NCI-H1105 treated with DMSO at 0.1 percent for 48 hours (cell line): ENCODE results near the gene MALAT1.
"Not testable (repeated sequence)": the region's sequence is repeated elsewhere in the genome, so short reads cannot be mapped to it uniquely, and the experiment has no call there.

Experiments
- DNase-seq: peaks from one replicate; lab custom pipeline; 2025; lab: John Stamatoyannopoulos, UW

The MALAT1 gene

DNA sequence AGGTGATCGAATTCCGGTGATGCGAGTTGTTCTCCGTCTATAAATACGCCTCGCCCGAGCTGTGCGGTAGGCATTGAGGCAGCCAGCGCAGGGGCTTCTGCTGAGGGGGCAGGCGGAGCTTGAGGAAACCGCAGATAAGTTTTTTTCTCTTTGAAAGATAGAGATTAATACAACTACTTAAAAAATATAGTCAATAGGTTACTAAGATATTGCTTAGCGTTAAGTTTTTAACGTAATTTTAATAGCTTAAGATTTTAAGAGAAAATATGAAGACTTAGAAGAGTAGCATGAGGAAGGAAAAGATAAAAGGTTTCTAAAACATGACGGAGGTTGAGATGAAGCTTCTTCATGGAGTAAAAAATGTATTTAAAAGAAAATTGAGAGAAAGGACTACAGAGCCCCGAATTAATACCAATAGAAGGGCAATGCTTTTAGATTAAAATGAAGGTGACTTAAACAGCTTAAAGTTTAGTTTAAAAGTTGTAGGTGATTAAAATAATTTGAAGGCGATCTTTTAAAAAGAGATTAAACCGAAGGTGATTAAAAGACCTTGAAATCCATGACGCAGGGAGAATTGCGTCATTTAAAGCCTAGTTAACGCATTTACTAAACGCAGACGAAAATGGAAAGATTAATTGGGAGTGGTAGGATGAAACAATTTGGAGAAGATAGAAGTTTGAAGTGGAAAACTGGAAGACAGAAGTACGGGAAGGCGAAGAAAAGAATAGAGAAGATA is at the start of gene MALAT1:
TSS of gene MALAT1 (plus strand) at position 69 of the 736 bp plus-strand sequence.
- DNase-seq, result peak; percentile 91

DNA sequence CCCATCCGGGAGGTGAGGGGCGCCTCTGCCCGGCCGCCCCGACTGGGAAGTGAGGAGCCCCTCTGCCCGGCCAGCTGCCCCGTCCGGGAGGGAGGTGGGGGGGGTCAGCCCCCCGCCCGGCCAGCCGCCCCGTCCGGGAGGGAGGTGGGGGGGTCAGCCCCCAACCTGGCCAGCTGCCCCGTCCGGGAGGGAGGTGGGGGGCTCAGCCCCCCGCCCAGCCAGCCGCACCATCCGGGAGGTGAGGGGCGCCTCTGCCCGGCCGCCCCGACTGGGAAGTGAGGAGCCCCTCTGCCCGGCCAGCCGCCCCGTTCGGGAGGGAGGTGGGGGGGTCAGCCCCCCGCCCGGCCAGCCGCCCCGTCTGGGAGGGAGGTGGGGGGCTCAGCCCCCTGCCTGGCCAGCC is 47.5 kb upstream of the MALAT1 start:
- DNase-seq, result not testable (repeated sequence)

DNA sequence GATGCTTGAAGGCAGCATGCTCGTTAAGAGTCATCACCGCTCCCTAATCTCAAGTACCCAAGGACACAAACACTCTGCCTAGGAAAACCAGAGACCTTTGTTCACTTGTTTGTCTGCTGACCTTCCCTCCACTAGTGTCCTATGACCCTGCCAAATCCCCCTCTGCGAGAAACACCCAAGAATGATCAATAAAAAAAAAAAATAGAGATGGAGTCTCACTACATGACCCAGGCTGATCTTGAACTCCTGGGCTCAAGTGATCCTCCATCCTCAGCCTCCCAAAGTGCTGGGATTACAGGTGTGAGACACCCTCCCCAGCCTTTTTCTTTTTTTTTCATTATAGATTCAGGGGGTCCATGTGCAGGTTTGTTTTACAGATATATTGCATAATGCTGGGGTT is 46.6 kb upstream of the MALAT1 start:
- DNase-seq, result not testable (repeated sequence)

DNA sequence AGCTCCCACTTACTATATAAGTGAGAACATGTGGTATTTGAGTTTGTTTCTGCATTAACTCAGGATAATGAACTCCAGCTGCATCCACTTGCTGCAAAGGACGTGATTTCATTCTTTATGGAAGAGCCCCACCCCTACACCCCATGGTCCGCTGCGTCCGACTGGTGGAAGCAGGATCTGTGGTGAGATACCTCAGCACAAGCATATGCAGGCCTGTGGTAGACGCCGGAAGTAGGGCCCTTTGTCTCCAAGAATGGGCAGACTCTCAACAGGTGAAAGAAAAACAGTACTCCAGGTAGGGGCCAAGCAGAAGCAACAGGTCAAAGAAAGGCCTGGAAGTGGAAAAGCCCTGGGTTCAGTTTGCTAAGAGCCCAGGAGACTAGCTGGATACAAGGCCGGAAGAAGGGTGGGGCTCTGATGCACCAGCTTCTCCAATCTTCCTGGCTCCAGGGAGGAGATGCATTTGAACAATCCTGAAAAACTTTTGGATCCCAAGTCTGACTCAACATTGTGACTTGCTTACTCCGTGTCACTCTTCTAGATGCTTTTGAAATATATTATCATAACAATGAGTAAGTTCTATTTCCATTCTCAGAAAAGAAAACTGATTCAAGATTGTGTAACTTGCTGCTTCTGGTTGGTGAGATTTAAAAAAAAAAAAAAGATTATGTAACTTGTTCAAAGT is 45.9 kb upstream of the MALAT1 start:
- DNase-seq, result no peak

DNA sequence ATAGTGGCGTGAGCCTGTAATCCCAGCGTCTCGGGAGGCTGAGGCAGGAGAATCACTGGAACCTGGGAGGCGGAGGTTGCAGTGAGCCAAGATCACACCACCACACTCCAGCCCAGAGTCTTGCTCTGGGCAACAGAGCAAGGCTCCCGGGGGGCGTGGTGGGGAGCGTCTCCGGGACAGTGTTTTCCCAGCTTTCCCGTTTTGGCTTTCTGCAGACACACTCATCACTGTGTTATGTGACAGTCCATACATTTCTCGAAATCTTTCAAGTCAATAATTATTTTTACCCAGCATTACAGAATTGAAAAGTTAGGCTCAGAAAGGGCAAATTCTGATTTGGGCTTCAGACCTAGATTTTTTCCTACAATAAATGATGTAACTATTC is 44.5 kb upstream of the MALAT1 start:
- no peak for DNase-seq

DNA sequence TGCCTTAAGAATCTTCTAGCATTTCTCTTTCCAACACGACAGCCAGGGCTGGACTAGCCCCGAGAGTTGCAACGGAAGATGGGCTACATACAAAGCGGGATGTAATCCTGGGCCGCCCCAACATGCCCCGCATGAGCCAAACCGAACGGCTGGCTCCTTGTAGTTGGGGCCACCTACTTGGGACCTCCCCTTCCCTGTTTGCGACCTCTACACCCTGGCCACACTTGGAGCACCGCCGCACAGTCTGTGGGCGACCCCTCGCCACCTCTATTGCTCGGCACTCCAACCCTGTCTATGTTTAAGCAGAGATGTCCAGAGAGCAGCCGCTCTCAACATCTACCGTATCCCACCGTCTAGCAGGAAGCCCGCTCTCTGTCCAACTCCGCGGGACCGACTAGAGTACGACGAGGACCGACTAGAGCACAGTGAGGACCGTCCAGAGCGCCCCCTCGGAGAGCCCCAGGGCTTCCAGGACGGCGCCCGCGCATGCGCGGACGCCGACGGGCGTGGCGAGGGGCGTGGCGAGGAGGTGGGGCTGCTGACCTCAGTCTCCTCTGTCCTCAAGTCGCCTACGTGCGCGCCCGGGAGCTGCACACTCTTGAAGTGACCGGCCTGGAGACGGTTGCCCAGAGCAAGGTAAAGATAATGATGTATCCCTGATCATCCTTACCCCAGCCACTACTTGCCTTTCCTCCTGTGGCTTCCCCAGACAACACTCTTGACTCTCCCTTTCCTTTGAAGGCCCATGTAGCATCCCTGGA is 44.0 kb upstream of the MALAT1 start:
- DNase-seq, result peak; percentile 85

DNA sequence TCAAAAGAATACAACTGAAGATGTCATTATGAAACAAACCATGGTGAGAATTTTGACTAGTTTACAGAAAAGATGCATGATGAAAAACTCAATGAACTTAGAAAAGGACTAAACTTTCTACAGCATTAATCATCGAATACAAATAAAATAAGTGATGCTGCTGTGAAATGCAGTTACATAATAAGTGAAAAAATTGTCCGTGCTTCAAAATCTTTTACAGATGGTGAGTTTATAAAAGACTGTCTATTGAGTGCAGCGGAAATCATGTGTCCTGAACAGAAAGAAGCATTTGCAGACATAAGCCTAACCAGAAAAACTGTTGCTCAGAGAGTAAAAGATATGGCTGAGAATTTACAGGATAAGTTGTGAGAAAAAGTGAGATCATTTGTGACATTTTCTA is 42.4 kb upstream of the MALAT1 start:
- DNase-seq, result no peak

DNA sequence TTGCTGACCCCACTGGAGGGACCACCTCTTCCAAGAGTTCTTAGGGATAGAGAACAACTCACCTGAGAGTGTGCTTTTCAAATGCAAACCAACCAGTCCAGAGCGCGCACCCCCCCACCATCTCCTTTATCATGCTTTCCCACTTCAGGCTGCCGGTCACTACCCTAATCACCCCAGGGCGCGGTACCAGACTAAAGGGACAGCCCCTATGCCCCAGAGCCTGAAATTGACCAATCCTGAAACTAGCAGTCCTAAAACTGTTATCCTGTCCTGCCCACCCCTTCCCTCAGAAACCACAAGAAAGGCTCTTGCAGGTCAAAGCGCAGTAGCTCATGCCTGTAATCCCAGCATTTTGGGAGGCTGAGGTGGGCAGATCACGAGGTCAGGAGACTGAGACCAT is 39.3 kb upstream of the MALAT1 start:
- DNase-seq, result no peak

DNA sequence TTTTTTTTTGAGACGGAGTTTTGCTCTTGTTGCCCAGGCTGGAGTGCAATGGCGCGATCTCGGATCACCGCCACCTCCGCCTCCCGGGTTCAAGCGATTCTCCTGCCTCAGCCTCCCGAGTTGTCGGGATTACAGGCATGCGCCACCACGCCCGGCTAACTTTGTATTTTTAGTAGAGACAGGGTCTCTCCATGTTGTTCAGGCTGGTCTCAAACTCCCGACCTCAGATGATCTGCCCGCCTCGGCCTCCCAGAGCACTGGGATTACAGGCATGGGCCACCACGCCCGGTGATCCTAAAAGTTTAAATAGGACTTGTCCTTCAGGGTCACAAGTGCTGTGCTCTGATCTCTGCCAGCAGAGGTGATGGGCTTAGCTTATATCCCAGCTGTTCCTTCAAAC is 33.4 kb upstream of the MALAT1 start:
- DNase-seq, result not testable (repeated sequence)

DNA sequence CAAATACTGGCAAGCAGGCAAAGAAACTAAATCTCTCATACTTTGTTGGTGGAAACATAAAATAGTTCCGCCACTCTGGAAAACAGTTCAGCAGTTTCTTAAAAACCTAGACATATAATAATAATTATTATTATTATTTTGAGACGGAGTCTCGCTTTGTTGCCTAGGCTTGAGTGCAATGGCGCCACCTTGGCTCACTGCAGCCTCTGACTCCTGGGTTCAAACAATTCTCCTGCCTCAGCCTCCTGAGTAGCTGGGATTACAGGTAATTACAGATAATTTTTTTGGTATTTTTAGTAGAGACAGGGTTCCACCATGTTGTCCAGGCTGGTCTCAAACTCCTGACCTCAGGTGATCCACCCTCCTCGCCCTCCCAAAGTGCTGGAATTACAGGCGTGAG is 31.5 kb upstream of the MALAT1 start:
- DNase-seq, result not testable (repeated sequence)

DNA sequence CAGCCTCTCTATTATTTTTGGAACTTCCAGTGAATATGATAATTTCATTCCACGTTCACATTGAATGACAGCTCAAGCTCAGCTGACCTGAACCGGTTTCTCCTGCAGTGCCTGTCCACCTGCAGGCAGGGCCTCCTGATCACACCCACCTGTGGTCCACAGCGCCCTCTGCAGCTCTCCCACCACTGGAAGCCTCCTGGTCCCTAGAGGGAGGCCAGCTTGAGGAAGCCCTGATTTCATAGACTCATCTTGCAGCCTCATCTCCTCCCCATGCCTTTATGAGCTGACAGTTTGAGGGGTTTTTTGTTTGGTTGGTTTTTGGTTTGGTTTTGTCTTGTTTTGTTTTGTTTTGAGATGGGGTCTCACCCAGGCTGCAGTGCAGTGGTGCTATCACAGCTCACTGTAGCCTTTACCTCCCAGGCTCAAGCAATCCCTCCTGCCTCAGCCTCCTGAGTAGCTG is 29.9 kb upstream of the MALAT1 start:
- peak; percentile 40 for DNase-seq

DNA sequence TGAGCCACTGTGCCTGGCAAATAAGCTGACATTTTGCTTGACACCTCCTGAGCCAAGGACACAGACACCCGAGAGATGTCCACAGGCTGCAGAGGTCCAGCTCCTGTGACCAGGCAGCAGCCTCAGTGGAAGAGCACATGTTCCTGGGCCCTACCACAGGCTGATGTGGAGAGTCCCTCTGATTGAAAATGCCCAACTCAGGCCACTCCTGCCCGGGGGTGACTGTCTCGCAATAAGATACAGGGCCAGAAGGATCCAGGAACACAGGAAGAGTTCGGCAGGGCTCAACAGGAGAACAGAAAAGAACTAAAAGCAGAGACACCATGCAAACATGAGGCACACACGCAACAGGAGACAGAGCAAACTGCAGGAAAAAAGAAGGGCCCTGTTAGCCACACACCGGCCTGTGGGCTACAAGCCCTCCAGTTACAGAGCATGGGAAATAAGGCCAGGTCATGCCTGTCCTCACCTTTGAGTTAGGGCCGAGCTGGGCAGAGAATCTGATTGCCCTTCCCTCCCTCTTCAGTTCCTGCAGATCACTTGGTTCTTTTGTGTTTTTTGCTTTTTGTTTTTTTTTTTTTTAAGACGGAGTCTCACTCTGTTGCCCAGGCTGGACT is 28.3 kb upstream of the MALAT1 start:
- no peak for DNase-seq

DNA sequence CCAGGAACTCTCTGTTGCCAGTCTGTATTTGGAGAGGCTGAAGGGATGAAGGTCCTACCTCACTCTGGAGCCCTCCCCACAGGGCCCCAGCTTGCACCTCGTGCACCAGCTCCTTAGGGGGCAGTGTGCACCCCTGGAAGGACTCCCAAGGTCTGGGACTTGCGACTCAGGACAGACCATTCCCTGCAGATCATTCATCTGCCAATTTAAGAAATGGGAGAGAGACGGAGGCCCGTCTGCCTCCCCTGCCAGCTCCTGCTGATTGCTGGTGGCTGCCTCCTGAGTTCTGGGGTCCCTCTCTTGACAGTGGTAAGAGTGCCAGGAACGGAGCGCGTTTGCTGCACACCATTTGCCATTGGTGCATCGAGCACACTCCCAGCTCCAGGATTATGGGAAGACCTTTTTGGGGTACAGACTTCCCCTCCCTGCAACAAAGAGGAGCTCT is 27.4 kb upstream of the MALAT1 start:
- DNase-seq, result no peak

DNA sequence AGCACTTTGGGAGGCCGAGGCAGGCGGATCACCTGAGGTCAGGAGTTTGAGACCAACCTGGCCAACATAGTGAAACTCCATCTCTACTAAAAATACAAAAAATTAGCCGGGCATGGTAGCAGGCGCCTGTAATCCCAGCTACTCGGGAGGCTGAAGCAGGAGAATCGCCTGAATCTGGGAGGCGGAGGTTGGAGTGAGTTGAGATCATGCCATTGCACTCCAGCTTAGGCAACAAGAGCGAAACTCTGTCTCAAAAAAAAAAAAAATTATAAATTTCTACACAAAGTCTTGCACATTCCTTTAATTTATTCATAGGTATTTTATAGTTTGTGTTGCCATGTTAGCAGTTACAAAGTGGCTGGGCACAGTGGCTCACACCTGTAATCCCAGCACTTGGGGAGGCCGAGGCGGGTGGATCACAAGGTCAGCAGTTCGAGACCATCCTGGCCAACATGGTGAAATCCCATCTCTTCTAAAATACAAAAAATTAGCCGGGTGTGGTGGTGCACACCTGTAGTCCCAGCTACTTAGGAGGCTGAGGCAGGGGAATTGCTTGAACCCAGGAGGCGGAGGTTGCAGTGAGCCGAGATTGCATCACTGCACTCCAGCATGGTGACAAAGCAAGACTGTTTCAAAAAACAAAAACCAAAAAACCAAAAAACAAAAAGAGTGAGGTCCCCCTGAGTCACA is 26.1 kb upstream of the MALAT1 start:
- not testable (repeated sequence) for DNase-seq

DNA sequence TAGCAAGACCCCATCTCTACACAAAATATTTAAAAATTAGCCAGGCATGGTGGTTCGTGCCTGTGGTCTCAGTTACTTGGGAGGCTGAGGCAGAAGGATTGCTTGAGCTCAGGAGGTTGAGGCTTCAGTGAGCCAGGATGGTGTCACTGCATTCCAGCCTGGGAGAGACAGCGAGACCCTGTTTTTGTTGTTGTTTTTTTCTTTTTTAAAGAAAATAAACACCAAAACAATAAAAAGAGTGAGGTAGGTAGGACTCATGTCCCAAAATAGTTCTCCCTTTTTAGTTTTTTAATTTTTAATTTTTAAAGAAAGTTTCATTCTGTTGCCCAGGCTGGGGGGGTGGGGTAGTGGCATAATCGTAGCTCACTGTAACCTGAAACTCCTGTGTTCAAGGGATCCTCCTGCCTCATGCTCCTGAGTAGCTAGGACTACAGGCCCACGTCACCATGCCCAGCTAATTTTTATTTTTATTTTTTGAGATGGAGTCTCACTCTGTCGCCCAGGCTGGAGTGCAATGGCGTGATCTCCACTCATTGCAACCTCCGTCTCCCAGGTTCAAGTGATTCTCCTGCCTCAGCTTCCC is 25.5 kb upstream of the MALAT1 start:
- no peak for DNase-seq

DNA sequence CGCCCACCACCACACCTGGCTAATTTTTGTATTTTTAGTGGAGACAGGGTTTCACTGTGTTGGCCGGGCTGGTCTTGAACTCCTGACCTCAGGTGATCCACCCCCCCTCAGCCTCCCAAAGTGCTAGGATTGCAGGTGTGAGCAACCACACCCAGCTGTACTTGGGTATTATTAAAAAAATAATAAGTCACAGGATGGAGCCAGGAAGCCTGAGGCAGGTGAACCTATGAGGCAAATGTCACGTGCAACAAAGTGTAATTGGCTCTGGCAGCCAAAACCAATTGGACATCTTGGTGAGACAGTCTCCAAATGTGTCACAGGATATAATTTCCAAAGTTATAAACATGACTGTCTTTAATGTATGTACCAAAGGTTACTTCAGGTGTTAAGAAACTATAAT is 24.0 kb upstream of the MALAT1 start:
- DNase-seq, result no peak

DNA sequence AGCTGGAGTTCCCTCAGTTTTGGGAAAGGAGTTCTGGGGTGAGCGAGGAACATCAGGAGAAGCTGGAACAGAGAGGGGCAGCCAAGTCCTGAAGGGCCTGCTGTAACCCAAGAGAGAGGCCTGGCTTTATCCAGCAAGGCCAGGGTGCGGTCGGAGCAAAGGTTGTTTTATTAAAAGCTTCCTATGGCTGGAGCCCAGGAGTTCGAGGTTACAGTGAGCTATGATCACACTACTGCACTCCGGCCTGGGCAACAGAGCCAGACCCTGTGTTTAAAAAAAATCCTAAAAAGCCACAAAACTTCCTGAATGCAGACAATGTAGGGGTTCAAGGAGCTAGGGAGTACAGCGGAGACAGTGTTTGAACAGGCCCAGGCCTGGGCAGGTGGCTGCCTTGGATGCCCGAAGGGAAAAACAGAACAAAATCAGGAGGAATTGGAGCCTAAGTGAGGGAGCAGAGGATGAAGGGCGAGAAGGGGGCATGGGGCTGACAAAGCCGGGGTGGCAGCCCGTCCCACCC is 22.2 kb upstream of the MALAT1 start:
- no peak for DNase-seq

DNA sequence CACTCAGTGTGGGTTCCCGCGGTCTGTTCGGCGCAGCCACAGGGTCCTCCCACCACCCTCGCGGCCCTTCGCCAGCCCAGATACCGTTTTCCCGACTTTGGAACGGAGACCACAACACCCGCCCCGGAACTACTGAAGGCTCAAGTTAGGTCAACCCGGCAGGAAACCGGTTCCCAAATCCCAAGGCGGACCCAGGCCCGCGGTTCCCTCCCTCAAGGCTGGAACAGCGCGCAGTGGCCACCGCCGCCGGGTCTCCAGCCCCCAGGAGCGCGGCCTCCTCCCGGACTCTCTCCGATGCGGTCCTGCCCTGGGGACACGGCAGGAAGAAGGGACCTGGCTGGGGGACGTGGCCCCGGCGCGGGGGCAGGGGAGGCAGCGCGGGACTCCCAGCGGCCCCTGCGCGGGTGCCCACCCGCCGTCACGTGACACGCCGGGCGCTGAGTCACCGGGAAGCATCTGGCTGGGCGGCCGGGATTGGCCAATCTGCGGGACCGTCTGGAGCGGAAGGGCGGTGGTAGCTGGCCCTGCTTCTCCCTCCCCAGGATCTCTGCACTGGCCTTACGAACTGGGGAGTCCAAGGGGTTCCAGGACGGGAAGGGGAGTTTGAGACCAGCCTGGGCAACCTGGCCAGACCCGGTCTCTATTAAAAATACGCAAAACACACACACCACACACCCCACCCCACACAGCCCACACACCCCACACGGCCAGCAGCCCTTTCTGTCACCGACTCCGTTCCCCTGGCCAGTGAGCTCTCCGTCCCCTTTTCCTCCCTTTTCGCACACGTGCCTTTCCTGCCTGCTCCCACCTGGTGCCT is 21.5 kb upstream of the MALAT1 start:
- peak; percentile 92 for DNase-seq

DNA sequence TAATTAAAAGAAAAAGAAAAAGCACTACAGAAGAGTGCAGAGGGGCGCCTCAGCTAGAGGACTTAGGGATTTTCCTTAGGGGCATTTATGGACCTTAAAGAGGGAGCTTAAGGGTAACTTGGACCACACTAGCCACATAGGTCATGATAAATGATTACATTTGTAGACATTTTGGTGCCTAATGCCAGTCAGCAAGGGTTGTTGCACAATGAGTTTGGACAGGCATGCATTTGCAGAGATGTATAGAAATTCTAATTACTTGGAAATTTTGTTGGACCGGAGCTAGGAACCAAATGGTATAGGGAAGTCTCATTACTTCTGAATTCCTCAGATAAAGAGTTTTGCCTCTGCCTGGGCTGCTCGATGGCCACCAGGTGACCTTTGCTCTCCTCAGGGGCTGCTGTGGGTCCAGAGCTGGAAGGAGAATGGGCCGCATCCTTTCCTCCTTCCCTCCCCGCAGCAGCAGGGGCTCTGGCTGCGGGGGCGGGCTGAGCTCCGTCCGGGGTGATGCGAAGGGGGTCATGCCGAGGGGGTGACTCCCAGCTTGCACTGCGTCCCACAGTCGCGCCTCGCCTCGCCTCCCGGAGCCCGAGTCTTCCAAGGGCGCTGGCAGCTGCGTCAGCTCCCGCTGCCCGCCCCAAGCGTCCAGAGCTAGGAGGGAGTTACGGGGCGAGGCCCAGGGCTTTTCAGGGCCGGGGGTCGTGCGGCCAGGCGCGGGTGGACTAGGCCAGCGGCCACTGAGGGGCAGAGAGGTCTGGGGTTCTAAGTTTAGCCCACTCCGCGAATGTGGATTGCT is 20.3 kb upstream of the MALAT1 start:
- no peak for DNase-seq
